Stomach (tissue), 4 donors: ENCODE measurements around the gene KIF3B.

Experiments used
- CTCF ChIP-seq, 7 experiments: fragments of 450-650 bp in 4 of 7; fragments of 200-600 bp in 3 of 7; sonication (generic) in 3 of 7; IDR thresholded peaks; one replicate each; pipeline ENCODE4 v1.5.1; 2016 to 2019; ENCODE audit warnings: antibody characterized with exemption in 7 of 7, control low read depth in 2 of 7, mild to moderate bottlenecking in 1 of 7
- EP300 ChIP-seq: sonication (generic); formaldehyde crosslinking; IDR thresholded peaks from one replicate; pipeline ENCODE4 v1.6.1; 2017; ENCODE audit warnings: antibody characterized with exemption
- POLR2A ChIP-seq, 4 donors: fragments of 450-650 bp; IDR thresholded peaks; one replicate each; pipeline ENCODE4 v1.6.1; 2016; ENCODE audit warnings: antibody characterized with exemption in 4 of 4, control low read depth in 2 of 4, mild to moderate bottlenecking in 1 of 4, moderate library complexity in 1 of 4
- POLR2AphosphoS5 ChIP-seq, 3 donors: sonication (generic); formaldehyde crosslinking; IDR thresholded peaks; one replicate each; pipeline ENCODE4 v1.6.1; 2016; ENCODE audit warnings: antibody characterized with exemption in 3 of 3

GRCh38 chr20:32274359-32274758, 3.1 kb upstream of the KIF3B start:
- no peak for TF ChIP-seq CTCF (IDR thresholded peaks at IDR 0.05)
- TF ChIP-seq POLR2A (IDR thresholded peaks at IDR 0.05), result no peak
- TF ChIP-seq POLR2AphosphoS5 (IDR thresholded peaks at IDR 0.05), result no peak
- no peak for TF ChIP-seq EP300
